NCI-H2227 (cell line): ENCODE data around the gene MFSD12.
A peak's percentile ranks its signal among the peaks of the same experiment; 100 is the strongest.
"Not testable (repeated sequence)": the region's sequence is repeated elsewhere in the genome, so short reads cannot be mapped to it uniquely, and the experiment has no call there.

Experiments
- DNase-seq: peaks from one replicate; lab custom pipeline; 2025; ENCODE audit not compliant: unreplicated experiment; lab: John Stamatoyannopoulos, UW

The MFSD12 gene

DNA sequence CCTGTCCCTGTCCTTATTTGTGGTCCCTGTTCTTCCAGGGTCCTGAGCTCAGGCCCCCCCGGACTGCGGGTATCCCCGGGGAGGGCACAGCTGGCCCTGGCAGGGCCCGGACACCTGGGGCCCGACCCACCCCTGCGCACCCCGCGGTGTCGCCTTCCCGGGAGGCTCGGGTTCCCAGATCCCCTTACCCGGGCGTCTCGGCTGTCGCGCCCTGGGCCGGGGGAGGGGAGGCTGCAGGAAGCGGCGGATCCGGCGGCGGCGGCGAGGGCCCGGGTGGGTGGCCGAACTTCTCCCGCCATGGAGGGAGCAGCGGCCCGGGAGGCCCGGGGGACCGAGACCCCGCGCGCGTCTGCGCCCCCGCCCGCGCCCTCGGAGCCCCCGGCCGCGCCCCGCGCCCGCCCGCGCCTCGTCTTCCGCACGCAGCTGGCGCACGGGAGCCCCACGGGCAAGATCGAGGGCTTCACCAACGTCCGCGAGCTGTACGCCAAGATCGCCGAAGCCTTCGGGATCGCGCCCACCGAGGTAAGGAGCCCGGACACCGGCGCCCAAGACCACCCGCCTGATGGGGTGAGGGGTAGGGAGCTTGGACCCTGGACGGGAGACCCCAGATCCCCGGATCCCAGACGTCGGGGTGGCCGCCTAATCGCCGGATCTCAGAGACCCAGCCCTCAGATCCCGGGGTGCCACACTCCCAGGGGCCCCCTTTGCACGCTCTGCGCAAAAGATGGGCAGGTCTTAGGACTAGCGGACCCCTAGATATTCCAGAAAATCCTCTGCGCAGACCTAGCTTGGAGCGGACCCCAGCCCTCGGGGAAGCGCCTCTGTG is 28.1 kb upstream of the MFSD12 start, which contains the start of gene GIPC3:
TSS of gene GIPC3 (plus strand) at position 178 of the 826 bp plus-strand sequence. CDS start at position 298, 120 bp downstream.
- no peak for DNase-seq

DNA sequence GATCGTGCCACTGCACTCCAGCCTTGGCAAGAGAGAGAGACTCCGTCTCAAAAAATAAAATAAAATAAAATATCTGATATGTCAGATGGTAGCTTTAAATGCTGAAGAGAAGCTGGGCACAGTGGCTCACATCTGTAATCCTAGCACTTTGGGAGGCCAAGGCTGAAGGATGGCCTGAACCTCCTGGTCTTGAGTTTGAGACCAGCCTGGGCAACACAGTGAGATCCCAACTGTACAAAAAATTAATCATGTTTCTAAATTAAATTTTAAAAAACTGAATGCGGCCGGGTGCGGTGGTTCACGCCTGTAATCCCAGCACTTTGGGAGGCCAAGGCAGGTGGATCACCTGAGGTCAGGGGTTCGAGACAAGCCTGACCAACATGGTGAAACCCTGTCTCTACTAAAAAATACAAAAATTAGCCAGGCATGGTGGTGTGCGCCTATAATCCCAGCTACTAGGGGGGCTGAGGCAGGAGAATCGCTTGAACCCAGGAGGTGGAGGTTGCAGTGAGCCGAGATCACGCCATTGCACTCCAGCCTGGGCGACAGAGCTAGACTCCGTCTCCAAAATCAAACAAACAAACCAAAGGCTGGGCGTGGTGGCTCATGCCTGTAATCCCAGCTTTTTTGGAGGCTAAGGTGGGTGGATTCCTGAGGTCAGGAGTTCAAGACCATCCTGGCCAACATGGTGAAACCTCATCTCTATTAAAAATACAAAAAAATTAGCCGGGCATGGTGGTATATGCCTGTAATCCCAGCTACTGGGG is 26.8 kb upstream of the MFSD12 start:
- DNase-seq: not testable (repeated sequence)

DNA sequence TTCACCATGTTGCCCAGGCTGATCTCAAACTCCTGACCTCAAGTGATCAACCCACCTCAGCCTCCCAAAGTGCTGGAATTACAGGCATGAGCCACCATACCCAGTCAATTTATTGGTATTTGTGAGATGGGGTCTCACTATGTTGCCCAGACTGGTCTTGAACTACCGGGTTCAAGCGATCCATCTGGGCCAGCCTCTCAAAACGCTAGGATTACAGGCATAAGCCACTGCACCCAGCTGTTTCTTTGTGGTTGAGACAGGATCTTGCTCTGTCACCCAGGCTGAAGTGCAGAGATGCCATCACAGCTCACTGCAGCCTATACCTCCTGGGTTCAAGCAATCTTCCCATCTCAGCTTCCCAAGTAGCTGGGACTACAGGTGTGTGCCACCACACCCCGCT is 24.4 kb upstream of the MFSD12 start:
- not testable (repeated sequence) for DNase-seq

DNA sequence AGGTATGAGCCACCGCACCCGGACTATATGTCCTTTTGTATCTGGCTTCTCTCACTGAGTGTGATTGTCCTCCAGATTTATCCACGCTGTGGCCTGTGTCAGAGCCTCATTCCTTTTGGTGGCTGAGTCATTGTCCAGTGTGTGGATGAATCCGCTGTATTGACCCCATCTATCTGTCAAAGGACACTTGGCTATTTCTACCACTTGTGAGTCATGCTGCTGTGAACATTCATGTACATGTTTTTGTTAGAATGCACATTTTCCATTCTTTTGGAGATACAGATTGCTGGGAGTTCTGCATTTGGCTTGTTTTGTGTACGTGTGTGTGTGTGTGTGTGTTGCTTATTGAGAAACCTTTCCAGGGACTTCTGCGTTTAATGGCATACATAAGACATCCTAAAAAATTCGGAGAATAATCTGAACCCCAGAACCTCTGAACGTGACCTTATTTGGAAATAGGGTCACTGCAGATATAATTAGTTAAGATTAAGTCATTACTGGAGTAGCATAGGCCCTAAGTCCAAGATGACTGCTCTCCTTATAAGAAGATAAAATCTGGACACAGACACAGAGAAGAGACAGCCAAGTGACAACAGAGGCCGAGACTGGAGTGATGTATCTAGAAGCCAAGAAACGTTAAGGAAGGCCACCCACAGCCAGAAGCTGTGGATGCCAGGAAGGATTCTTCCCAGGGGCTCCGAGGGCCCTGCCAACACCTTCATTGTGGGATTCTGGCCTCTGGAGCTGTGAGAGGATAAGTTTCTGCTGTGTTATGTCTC is 23.0 kb upstream of the MFSD12 start:
- no peak for DNase-seq

DNA sequence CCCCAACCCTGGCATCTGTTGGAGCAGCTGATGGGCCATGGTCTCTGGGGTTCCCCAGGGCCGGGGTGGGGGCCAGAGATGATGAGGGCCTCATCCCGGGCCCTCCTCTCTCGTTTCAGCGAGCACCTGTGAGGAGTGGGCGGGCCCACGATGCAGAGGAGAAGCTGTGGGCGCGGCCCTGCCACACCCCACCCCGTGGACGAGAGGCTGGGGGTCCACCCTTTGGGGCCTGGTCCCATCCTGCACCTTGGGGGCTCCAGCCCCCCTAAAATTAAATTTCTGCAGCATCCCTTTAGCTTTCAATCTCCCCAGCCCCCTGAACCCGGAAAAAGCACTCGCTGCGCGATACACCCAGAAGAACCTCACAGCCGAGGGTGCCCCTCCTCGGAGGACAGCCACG is 21.0 kb upstream of the MFSD12 start:
- DNase-seq: no peak

DNA sequence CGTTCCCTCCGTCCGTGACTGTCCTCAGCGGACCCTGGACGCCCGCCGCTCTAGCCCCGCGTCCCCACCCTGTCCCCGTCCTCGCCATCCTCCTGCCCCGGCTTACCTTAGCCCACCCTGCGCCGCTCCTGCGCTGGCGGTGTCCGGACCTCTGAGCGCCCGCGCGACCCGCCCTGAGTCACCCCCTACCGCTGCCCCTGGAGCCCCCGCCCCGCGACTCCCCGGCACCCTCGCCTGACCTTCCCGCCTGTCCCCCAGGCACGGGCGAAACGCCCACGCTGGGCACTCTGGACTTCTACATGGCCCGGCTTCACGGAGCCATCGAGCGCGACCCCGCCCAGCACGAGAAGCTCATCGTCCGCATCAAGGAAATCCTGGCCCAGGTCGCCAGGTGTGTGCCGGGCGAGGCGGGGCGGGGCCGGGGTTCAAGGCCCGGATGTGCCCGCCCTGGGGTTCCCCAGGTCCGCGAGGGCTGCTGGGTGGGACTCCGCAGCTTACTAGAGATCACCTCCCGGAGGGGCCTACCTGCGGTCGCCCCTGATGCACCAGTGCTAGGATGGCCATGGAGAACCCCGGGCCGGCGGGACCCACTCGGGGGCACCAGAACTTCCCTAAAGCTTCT is 20.4 kb upstream of the MFSD12 start:
- no peak for DNase-seq

DNA sequence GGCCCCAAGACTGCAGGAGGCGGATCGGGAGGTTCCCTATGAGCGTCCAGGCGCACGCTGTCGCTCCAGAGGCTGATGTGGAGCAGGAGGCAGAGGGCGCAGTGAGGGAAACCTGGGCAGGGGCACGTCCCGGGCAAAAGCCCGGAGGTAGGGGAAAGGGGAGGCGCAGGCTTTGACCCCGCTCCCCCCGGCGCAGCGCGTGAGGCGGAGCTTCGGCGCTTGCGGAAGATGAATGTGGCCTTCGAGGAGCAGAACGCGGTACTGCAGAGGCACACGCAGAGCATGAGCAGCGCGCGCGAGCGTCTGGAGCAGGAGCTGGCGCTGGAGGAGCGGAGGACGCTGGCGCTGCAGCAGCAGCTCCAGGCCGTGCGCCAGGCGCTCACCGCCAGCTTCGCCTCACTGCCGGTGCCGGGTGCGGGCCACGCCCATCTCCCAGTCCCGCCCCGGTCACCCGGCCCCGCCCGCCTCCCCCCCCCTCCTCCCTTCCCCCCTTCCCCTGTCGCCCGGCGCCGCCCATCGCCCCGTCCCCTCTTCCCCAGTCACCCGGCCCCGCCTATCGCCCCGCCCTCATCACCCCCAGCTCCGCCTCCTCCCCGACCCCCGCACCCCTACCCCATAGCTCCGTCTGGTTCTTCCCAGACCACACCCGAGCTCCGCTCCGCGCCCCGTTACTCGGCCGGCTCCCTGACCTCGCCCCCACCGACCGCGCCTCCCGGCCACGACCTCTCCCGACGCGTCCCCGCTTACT is 19.5 kb upstream of the MFSD12 start:
- DNase-seq: no peak

DNA sequence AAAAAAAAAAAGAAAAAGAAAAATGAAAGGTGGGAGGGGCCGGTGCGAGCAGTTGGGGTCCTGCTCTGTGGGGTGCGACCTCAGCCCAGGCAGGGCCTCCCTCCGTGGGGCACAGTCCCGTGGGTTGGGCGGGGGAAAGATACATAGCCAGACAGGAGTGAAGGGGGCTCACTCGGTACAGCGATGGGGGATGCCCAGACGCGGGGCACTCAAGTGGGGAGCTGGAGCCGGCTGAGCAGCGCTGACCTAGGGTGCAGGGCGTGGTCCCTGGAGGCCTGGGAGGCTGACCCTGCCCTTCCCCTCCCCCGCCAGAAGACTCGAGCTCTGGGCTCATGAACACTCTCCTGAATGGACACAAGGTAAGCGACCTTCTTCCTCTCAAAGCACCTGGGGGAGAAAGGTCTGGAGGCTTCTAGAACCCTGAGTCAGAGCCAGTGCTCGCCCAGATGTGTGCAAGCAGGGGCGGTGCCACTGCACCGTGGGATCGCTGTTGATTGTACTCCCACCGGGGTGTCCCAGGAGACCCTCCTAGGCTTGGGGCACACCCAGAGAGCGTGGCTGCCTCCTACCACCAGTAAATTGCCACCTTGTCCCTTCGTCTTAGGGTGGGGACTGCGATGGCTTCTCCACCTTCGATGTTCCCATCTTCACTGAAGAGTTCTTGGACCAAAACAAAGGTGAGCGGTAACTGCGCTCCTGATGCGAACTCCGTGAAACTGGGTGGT is 18.7 kb upstream of the MFSD12 start:
- DNase-seq: no peak

DNA sequence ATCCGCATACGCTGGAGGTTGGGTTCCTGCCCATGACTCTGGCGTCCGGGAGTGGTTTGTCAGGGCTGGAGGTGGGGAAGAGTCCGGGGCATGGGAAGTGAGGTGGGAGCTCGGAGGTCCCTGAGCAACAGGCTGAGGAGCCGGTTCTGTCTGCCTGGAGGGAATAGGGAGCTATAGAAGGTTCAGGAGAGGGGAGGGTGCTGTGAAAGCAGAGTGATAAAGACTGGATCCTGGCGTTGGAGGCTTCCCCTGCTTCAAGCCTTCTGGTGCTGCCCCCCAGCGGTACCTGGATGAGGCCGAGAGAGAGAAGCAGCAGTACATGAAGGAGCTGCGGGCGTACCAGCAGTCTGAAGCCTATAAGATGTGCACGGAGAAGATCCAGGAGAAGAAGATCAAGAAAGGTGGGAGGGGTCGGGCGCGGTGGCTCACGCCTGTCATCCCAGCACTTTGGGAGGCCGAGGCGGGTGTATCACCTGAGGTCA is 17.9 kb upstream of the MFSD12 start:
- DNase-seq: no peak

DNA sequence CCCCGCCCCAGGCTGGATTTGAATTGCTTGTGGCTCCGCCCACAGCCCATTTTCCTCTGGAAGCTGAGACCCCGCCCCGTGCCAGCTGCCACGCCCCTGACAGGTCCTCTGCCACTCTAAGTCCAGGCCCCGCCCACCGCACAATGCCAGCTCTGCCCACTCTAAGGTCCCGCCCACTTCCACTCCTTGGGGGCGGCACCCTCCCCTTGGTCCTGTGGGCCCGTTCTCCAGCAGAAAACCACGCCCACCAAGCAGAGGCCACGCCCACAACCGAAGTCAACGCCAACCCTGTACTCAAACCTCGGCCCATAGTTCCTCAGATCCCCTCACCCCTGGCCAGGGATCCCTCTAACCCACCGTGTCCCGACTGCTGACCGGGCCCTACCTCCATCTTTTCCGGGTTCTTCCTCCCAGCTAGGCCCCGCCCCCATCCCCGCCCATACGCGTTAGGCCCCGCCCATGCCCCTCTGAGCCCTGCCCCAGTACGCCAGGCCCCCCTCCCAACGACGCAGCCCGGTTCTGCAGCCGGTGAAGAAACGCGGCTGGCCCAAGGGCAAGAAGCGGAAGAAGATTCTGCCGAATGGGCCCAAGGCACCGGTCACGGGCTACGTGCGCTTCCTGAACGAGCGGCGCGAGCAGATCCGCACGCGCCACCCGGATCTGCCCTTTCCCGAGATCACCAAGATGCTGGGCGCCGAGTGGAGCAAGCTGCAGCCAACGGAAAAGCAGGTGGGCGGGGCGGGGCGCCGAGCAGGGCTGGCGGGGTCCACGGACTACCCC is 16.7 kb upstream of the MFSD12 start:
- peak; percentile 87 for DNase-seq

DNA sequence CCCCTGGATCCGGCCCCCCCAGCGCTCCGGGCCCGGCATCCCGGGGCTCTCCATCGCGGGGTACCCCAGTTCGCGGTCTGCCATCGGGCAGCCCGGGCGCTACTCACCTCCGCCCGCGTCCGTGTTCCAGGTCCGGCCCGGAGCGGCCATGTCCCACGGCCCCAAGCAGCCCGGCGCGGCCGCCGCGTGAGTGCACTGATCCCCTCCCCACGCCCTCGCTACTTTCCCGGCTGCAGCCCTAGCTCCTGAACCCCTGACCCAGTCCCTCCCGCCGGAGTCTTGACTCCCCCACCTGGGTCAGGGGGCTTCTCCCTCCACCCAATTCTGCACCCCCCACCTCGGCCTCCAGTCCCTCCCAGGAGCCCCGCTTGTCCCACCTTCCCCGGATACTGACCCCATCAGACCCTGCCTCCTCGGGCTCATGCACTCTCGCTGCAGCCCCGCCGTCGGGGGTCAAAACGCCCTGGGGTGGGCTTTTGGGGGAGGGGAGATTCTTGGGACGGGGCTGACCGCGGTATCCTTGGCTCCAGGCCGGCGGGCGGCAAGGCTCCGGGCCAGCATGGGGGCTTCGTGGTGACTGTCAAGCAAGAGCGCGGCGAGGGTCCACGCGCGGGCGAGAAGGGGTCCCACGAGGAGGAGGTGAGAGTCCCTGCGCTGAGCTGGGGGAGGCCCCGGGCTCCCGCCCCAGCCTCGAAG is 15.9 kb upstream of the MFSD12 start:
- peak; percentile 27 for DNase-seq

DNA sequence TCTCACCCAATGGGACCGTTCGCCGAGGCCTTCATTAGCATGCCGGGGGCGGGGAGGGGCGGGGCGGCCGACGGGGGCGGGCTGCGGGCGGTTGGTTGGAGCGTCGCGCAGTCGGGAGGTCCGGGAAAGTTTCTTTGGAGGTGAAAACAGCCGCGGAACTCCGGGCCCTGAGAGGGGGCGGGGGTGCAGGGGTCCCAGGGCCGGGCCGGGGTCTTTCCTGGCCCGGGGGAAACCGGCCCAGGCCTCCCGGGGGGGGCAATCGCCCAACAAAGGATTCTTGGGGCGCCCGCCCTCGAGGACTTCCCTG is 15.4 kb upstream of the MFSD12 start, which contains the start of gene HMG20B:
TSS of gene HMG20B (plus strand) at position 90 of the 307 bp plus-strand sequence. CDS start 366 bp downstream, outside the sequence.
- no peak for DNase-seq

DNA sequence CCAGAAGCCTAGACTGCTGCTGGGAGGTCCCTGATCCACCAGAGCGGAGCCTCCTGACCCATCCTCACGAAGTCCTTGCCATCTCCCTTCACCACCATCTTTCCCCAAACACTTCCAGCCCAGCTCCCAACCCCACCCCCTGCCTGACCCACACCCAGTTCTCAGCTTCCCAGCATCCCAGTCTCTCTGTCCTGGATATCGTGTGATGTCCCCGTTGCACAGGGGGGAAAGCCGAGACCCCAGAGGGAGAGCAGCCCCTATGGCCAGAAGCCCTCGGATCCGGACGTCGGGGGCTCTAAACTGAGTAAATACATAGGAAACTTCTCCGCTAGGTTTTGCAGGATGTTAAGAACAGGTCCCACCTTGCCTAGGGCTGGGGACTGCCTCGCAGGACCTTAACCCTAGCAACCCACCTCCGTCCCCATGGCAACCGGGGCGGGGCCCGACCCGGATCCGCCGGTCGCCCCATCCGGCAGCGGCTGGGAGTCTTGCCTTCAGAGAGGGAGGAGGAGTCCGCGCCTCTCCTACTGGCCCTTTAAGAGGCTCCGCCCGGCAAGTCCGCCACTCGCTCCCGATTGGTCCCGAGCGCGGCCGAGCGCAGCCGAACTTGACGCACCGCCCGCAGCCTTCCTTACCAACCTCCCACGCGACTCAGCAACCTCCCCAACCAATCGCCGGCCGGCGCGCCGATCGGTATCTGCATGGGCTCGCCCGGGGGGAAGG is 14.9 kb upstream of the MFSD12 start:
- DNase-seq: peak; percentile 98

DNA sequence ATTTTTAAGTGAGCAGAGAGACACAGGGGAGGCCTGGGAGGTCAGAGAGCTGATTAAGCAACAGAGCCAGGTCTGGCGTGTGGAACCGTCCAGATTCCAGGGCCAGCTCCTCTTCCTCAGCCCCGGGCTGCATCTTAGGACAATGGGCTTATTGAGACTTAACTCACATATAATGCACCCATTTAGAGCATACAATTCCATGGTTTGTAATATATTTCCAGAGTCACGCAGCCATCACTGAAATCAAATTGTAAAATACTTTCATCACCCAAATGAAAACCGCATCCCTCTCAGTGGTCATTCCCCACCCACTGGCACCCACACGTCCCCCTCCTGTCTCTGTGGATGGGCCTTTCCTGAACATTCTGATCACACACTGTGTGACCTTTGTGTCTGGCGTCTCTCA is 13.2 kb upstream of the MFSD12 start:
- DNase-seq: no peak

DNA sequence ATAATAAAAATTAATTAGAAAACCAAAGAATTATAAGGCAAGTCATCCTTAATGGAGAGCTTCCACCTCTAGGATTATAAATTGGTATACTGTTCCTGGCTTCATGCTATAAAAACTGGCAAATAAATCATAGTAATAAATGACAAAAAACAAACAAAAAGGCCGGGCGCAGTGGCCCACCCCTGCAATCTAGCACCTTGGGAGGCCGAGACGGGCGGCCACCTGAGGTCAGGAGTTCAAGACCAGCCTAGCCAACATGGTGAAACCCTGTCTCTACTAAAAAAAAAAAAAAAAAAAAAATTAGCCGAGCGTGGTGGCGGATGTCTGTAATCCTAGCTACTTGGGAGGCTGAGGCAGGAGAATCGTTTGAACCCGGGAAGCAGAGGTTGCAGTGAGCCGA is 12.7 kb upstream of the MFSD12 start:
- not testable (repeated sequence) for DNase-seq

DNA sequence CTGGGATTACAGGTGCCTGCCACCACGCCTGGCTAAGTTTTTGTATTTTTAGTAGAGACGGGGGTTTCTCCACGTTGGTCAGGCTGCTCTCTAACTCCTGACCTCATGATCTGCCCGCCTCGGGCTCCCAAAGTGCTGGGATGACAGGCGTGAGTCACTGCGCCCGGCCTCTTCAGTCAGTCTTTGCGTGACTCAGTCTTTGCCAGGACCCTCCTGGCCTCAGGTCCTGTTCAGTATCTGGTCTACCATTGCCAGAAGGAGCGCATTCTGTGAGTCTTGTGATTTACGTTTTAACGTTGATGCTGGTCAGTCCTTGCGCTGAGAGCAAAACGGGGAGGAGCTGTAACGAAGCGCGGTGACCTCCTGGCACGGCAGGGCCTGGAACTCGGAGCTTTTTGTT is 7.8 kb upstream of the MFSD12 start:
- no peak for DNase-seq

DNA sequence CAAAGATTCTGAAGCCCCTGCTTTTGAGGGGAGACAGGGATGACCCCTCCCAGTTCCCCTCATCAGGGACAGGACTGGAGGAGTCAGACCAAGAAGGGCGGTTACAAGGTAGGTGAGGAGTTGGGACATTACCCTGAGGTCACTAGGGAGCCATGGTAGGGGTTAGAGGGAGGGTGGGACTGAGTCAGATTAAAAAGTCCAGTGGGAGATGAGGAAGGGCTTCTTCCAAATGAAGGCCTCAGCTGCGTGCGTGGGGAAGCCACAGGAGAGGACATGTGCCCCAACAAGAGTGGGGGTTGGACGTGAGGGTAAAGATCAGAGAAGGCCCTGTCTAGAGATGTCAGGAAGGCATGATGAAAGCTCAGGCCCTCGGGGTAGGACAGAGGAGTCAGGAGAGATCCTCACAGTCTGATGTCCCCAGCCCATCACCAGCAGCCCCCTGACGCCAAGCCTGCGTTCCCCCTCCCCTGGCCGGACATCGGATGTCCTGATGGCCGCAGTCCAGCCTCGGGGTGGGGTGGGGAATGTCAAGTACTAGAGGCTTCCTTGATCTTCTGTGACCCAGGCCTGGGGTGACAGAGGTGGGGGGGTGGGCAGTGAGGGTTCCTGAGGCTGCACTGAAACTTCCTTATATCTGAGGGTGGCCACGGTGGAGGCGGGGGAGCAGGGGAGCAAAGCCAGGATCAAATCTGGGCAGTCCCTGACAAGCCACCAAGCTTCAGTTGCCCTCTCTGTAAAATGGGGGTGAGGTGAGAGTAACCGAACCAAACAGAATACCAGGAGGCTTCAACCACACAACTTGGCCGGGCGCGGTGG is 6.5 kb upstream of the MFSD12 start:
- DNase-seq: no peak
